Loucy (cell line): ENCODE measurements around the gene TMIGD1.

Experiments used
- CTCF ChIP-seq: fragments of 200-600 bp; sonication (generic); conservative IDR thresholded peaks from 2 replicates; pipeline ENCODE4 v1.5.1; 2014; ENCODE audit warnings: mild to moderate bottlenecking, antibody characterized with exemption, low read length
- EZH2phosphoT487 ChIP-seq: fragments of 200-600 bp; IDR thresholded peaks from 2 replicates; pipeline ENCODE4 v1.6.1; 2018; ENCODE audit warnings: antibody characterized with exemption, mild to moderate bottlenecking, moderate library complexity, borderline replicate concordance

GRCh38 chr17:30378241-30378824 is 44.5 kb upstream of the TMIGD1 start:
- no peak for TF ChIP-seq CTCF
- TF ChIP-seq EZH2phosphoT487, result no peak
